ENCODE results near the gene CTBP1. TPM values are rescaled to one million over a fixed set of nuclear protein-coding genes. Genes with fewer than 3 reads are reported as not detected.

CTBP1 gene
- polyA plus RNA-seq, 3 donors = 172 to 181 (median 176) TPM

- DNase-seq = no peak
Measured at GRCh38 chr4:1164956-1165545, 83.9 kb downstream of the CTBP1 start.

GRCh38 chr4:1164444-1164843 lies 84.5 kb downstream of the CTBP1 start:
- no peak for DNase-seq

GRCh38 chr4:1164040-1164439 lies 84.9 kb downstream of the CTBP1 start:
- no peak for DNase-seq

Other genes starting within 250 kb of the CTBP1 start
- 10 to 100 TPM; 42.6 to 43.8 (median 42.9) TPM for gene FGFRL1, start 237.5 kb downstream of the CTBP1 start, polyA plus RNA-seq (ENCODE audit: insufficient read length in 3 of 3)
- gene RNF212, start 135.6 kb downstream of the CTBP1 start, polyA plus RNA-seq (ENCODE audit: insufficient read length in 3 of 3) = 10 to 100 TPM in 2 of 3 donors, 1 to 10 TPM in 1; 9.1 to 19.8 (median 18.7) TPM
- 10 to 100 TPM in 2 of 3 donors, 1 to 10 TPM in 1; 9.3 to 14.7 (median 14.5) TPM for gene SPON2, start 76.5 kb downstream of the CTBP1 start, polyA plus RNA-seq (ENCODE audit: insufficient read length in 3 of 3)
- 10 to 100 TPM; 84.5 to 90.2 (median 88.5) TPM for gene MAEA, start 40.8 kb upstream of the CTBP1 start, polyA plus RNA-seq (ENCODE audit: insufficient read length in 3 of 3)
- gene UVSSA, start 98.1 kb upstream of the CTBP1 start, polyA plus RNA-seq (ENCODE audit: insufficient read length in 3 of 3) = 10 to 100 TPM in 2 of 3 donors, 1 to 10 TPM in 1; 8.5 to 18.0 (median 16.5) TPM
- not detected for gene NKX1-1, start 157.3 kb upstream of the CTBP1 start, polyA plus RNA-seq (ENCODE audit: insufficient read length in 3 of 3)

Data from renal pelvis (tissue), 4 donors.